ENCODE measurements around the gene ARMH4.

Gene ARMH4

GRCh38 chr14:58098507-58098906 lies 53.5 kb downstream of the ARMH4 start:
- DNase-seq = no peak

GRCh38 chr14:58096731-58097130 lies 55.3 kb downstream of the ARMH4 start:
- no peak for DNase-seq

- no peak for DNase-seq
These were observed 60.0 kb downstream of the ARMH4 start for GRCh38 chr14:58091883-58092630.

GRCh38 chr14:58089612-58090011 lies 62.4 kb downstream of the ARMH4 start:
- no peak for DNase-seq

- no peak for DNase-seq
These were observed 63.1 kb downstream of the ARMH4 start for GRCh38 chr14:58088961-58089360.

GRCh38 chr14:58085877-58086276 lies 66.1 kb downstream of the ARMH4 start:
- DNase-seq = no peak

GRCh38 chr14:58082491-58083098 lies 69.4 kb downstream of the ARMH4 start:
- DNase-seq = no peak

- DNase-seq = no peak
These were observed 70.0 kb downstream of the ARMH4 start for GRCh38 chr14:58082011-58082410.

- no peak for DNase-seq
These were observed 73.5 kb downstream of the ARMH4 start for GRCh38 chr14:58078471-58078870.

GRCh38 chr14:58078068-58078467 lies 73.9 kb downstream of the ARMH4 start:
- no peak for DNase-seq

GRCh38 chr14:58077621-58078020 lies 74.4 kb downstream of the ARMH4 start:
- DNase-seq = no peak

GRCh38 chr14:58073516-58073915 lies 78.5 kb downstream of the ARMH4 start:
- no peak for DNase-seq

- DNase-seq = peak; percentile 60 to 63
These were observed 79.5 kb downstream of the ARMH4 start for GRCh38 chr14:58072288-58073071.

- no peak for DNase-seq
These were observed 80.7 kb downstream of the ARMH4 start for GRCh38 chr14:58071341-58071740.

- DNase-seq = no peak
These were observed 83.7 kb downstream of the ARMH4 start for GRCh38 chr14:58068306-58068705.

GRCh38 chr14:58066115-58066514 lies 85.9 kb downstream of the ARMH4 start:
- no peak for DNase-seq

- DNase-seq = no peak
These were observed 90.4 kb downstream of the ARMH4 start for GRCh38 chr14:58061581-58061980.

GRCh38 chr14:58060898-58061297 lies 91.1 kb downstream of the ARMH4 start:
- no peak for DNase-seq

GRCh38 chr14:58060077-58060476 lies 91.9 kb downstream of the ARMH4 start:
- DNase-seq = no peak

GRCh38 chr14:58059126-58059525 lies 92.9 kb downstream of the ARMH4 start:
- DNase-seq = no peak

GRCh38 chr14:58055497-58056010 lies 96.5 kb downstream of the ARMH4 start:
- DNase-seq = no peak

- no peak for DNase-seq
These were observed 97.9 kb downstream of the ARMH4 start for GRCh38 chr14:58054100-58054499.

- DNase-seq = no peak
These were observed 103.8 kb downstream of the ARMH4 start for GRCh38 chr14:58048219-58048618.

- DNase-seq = no peak
These were observed 124.1 kb downstream of the ARMH4 start for GRCh38 chr14:58027904-58028303.
